HT1080 (cell line): Measurements from ENCODE around the gene GRXCR1. TPM values are rescaled to one million over a fixed set of nuclear protein-coding genes. Genes with fewer than 3 reads are reported as not detected.
A peak's percentile ranks its signal among the peaks of the same experiment; 100 is the strongest.

ENCODE experiments used
- DNase-seq: peaks from one replicate; pipeline ENCODE4 v3.0.0-alpha.2; 2015; ENCODE audit warnings: low read depth
- polyA plus RNA-seq, 2 experiments: library from polyadenylated mRNA; depleted of rRNA; stranded (reverse); fragments of >200 nt; gene quantifications; 2 replicates each; pipeline ENCODE4 v1.2.3, GENCODE V29; 2015
- total RNA-seq: library from RNA; depleted of rRNA; stranded (reverse); fragments of >200 nt; shearing (Covaris generic); gene quantifications from 2 replicates; pipeline ENCODE4 v1.2.3, GENCODE V29; 2014; rRNA removed

The GRXCR1 gene
- not detected in 2 replicates for total RNA-seq
- not detected in 2 replicates for polyA plus RNA-seq (2015; cell fraction: cytosol; rRNA removed)
- not detected in 2 replicates for polyA plus RNA-seq (2015; cell fraction: nucleus; rRNA removed)

- DNase-seq: no peak
Observed at GRCh38 chr4:42892413-42892812, at the start of gene GRXCR1. Gene GRXCR1 (plus strand): TSS chr4:42892713. CDS start chr4:42893267, 554 bp downstream.

GRCh38 chr4:42843694-42844093, 48.8 kb upstream of the GRXCR1 start:
- no peak for DNase-seq

- DNase-seq: no peak
Observed at GRCh38 chr4:42844422-42845070, 48.0 kb upstream of the GRXCR1 start.

- no peak for DNase-seq
Observed at GRCh38 chr4:42845586-42845985, 46.9 kb upstream of the GRXCR1 start.

GRCh38 chr4:42855779-42856178, 36.7 kb upstream of the GRXCR1 start:
- DNase-seq: peak; percentile 5

DNA sequence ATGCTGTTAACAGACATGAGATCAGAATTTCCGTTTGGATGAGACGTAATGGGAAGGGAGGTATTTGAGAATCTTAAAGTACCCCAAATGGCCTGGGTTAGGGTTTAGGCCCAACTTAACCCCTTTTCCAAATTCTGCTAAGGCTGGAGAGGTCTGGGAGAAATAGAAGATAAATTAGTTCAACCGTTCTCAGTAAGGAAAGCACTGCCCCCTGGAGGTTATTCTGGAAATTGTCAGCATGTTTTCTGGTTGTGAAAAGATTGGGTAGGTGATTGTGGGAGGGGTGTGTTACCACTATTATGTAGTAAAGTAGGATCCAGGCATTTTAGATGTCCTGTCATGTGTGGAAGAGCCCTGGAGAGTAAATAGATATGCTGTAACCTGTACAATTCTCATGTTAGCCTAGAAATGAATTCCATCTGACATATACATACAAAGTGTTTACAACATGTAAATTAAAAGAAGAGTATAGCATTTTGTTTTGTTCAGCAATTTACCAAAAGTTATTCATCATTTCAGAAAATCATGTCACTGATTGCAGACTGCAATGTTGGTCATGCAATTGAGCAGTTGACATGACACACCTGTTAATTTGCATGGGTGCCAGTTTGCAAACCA, 26.8 kb upstream of the GRXCR1 start:
- peak; percentile 52 for DNase-seq

GRCh38 chr4:42871261-42871660, 21.3 kb upstream of the GRXCR1 start:
- DNase-seq: no peak

- DNase-seq: no peak
Observed at GRCh38 chr4:42871671-42872290, 20.7 kb upstream of the GRXCR1 start.

DNA sequence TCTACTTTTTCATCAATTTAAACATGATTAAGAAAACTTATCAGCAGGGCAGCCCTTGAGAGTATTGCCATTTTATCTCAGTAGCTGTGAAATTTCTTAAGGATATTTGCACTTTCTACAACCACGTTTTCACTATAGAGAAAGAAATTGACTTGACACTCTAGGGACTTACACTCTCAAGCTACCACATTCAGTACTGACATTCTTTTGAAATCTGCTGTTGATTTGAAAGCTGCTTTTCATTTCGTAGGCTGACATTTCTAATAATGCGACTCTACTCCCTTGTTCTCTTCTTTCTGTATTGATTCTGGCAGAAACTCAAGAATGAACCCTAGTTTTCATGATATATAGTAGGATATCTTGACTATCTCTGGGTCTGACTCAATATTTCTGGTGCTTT, 13.7 kb upstream of the GRXCR1 start:
- DNase-seq: no peak

DNA sequence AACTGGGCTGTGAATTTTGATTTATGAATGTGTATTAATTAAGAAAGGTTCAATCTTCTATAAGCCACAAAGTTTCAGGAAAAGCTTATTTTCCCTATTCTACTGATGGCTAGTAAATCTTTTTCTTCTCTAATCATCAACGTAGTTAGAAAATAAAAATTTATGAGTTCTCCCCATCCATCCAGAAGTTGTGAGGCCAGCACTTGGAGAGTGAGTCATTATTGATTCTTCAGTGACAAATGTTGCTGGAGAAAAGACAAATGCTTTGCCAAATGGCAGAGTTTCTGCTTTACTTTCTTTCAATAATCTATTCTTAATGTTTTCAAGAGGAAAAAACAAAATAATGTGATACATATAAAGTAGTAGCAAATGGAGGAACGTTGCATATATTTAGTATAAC, 11.3 kb upstream of the GRXCR1 start:
- no peak for DNase-seq

DNA sequence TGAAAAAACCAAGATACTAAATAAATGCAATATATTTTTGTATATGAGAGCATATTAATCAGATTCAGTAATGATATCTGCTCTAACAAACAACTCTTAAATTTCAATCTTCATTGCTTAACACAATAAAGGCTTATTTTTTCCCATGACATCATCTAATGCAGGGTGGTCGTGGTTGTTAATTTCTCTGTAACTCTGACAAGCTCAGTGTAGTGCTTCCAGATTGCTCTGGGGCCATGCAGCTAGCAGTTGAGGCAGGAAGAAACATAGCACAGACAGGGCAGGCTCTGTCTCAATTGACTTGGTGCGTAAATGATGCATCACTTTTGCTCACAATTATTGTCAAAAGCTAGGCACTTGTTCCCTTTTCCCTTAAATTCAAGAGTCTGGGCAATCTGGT, 869 bp upstream of the GRXCR1 start:
- no peak for DNase-seq

DNA sequence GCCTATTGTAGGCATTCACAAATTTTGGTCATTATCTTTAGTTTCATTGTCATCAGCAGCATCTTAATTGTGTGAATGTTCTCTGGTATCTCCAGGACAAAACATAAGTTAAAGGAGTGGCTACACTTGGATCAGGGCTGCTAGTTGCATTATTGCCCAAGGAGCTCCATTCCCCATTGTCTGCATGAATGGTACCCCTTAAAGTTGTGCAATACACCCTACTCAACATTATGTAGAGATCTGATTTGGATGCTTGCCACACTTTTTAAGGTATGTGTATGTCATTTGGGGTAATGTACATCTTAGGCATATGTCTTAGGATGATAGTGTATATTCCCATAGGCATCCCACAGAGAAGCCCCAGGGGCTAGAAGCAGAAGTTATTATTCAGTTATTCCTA, 2.9 kb downstream of the GRXCR1 start:
- no peak for DNase-seq

DNA sequence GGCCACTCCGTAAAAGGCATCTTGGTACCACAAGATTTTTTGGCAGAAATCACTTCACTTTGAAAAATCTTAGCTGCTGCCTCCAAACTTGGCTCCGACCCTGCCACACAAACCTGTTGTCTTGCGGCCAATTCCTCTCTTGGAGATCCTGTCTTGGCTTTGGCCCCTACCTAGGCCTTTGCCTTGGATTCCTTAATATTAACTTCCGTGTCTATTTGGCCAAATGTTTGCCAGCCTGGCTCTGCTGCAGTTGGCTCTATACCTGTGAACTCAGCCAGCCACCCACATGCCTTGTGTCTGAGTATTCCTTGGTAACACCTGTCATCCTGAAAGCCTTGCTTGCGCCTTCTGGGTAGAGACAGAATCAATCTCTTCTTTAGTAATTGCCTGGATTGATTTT, 12.5 kb downstream of the GRXCR1 start:
- DNase-seq: no peak

- DNase-seq: no peak
Observed at GRCh38 chr4:42905591-42905990, 13.1 kb downstream of the GRXCR1 start.

- no peak for DNase-seq
Observed at GRCh38 chr4:42906341-42906740, 13.8 kb downstream of the GRXCR1 start.

GRCh38 chr4:42906891-42907759, 14.6 kb downstream of the GRXCR1 start:
- DNase-seq: peak; percentile 71

DNA sequence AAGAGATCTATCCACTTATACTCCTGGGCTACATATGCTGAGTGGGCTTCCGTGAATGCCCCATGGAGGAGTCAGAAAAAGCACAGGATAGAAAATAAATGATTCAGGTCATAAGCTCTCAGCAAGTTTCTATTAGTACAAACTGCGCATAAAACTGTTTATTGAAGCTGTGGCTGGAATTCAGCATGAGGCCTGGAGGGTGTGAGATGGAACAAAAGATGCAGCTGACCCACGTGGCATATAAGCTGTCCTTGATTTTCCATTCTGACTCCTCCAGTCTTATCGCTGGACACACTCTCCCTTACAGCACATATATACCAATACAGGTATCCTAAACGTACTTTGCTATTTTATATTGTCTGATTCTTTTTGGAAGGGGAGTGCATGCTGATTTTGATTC, 17.9 kb downstream of the GRXCR1 start:
- no peak for DNase-seq

GRCh38 chr4:42914937-42915336, 22.4 kb downstream of the GRXCR1 start:
- DNase-seq: no peak

DNA sequence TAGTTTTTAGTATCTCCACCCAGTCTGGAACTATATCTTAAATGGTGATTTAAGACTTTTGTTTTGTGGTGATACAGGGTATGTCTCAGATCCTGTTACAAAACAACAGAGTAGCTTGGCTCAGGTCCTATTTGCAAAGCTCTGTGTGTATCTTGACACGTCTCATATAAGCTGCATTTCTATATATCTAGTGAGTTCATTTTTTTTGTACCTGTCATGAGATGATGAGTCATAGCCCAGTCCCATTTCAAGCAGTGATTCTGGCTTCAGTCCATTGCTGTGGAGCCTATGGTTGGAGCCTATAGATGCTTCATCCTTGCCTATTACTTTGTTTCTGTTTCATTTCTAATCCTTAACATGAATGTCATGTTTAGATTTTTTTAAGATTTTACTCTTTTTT, 23.0 kb downstream of the GRXCR1 start:
- peak; percentile 83 for DNase-seq

DNA sequence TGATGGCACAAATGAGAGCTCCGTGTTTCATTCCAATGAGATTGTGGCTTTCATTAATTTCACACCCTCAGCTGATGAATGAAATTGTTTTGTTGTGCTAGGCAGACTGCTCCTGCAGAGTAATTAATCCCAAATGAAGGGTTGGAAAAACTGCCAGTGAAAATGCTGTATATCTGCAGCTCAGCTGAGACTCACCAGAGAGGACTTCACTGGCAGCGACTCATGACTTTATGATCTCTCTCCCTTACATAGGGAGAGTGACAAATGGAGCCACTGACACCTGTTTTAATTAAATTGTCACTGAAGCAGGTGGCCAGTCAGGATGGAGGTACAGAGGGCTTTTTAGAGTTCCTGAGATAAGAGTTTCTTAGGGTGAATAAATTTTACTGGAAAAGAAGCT, 24.8 kb downstream of the GRXCR1 start:
- no peak for DNase-seq

GRCh38 chr4:42923431-42923830, 30.9 kb downstream of the GRXCR1 start:
- no peak for DNase-seq

GRCh38 chr4:42925921-42926320, 33.4 kb downstream of the GRXCR1 start:
- DNase-seq: no peak
